Adrenal gland (tissue), 5 donors: Measurements from ENCODE around the gene PRM2.

Source experiments
- POLR2A ChIP-seq, 2 donors: fragments of 450-650 bp; IDR thresholded peaks; one replicate each; pipeline ENCODE4 v1.6.1; 2017; ENCODE audit warnings: antibody characterized with exemption in 2 of 2, mild to moderate bottlenecking in 2 of 2, moderate library complexity in 1 of 2
- TF ChIP-seq, protein P1 (sequence below), 6 experiments: fragments of 450-650 bp in 4 of 6; fragments of 200-600 bp in 2 of 6; sonication (generic) in 1 of 6; IDR thresholded peaks; 1 replicate in 5 of 6; 2 replicates in 1 of 6; pipeline versions ENCODE4 v1.5.1 to v1.8.0; 2016 to 2021; ENCODE audit warnings: antibody characterized with exemption in 6 of 6, mild to moderate bottlenecking in 2 of 6, moderate library complexity in 1 of 6
- donor health status: DM: no; HTN: no; CAD: no.

DNA sequence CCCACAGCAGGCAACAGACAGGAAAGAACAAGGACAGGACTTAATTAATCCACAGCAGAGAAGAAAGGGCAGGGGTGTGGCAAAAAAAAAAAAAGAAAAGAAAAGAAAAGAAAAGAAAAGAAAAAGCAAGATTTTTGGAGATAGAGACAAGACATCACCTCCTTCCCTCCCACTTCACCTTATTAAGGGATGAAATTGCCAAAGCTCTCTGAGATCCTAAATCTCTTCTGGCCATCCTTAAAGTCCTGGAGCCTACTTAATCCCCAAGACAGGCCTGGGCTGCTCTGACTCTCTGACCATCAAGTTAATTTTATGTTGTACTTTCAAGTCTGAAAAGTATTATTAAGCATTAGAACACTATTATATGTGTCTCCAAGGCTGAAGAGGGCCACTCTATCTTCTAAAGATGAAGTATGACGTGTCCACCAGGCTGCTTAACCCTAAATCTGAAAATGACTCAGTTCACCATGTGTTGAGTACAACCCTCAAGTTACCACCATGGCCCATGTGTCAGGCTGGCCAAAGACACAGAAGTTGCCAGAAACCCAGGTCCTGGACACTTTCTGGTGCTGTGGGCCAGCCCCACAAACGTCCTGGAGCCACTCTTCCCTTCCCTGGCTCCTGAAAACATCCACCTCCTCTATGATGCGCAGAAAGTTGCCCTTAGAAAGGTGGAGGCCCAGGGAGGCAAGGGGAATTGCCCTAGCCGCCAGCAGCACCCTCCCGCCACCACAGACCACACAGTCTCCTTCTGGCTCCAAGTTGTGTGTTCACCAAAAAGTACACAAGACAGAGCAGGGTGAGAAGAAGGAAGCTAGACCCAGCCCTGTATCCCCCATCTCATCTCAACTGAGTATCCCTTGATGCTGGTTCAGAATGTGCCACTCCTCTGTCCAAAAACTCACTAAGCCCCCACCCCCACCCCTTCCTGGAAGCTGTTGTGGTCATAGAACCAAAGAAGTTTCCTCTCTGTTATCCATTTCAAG lies 23.0 kb downstream of the PRM2 start:
- no peak for TF ChIP-seq POLR2A (IDR thresholded peaks at IDR 0.05)
- TF ChIP-seq, protein P1, sequence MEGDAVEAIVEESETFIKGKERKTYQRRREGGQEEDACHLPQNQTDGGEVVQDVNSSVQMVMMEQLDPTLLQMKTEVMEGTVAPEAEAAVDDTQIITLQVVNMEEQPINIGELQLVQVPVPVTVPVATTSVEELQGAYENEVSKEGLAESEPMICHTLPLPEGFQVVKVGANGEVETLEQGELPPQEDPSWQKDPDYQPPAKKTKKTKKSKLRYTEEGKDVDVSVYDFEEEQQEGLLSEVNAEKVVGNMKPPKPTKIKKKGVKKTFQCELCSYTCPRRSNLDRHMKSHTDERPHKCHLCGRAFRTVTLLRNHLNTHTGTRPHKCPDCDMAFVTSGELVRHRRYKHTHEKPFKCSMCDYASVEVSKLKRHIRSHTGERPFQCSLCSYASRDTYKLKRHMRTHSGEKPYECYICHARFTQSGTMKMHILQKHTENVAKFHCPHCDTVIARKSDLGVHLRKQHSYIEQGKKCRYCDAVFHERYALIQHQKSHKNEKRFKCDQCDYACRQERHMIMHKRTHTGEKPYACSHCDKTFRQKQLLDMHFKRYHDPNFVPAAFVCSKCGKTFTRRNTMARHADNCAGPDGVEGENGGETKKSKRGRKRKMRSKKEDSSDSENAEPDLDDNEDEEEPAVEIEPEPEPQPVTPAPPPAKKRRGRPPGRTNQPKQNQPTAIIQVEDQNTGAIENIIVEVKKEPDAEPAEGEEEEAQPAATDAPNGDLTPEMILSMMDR (IDR thresholded peaks at IDR 0.05), result no peak
